Ishikawa (cell line): ENCODE measurements around the gene DOCK8.

Experiments used
- CEBPB ChIP-seq: IDR thresholded peaks from 2 replicates; pipeline ENCODE4 v1.6.1; 2012
- CREB1 ChIP-seq: IDR thresholded peaks from 2 replicates; pipeline ENCODE4 v1.6.1; 2012; ENCODE audit warnings: low read depth
- EGR1 ChIP-seq: IDR thresholded peaks from 2 replicates; pipeline ENCODE4 v1.6.1; 2012
- EP300 ChIP-seq: IDR thresholded peaks from 2 replicates; pipeline ENCODE4 v1.6.1; 2012; ENCODE audit warnings: borderline replicate concordance
- FOXM1 ChIP-seq: IDR thresholded peaks from 2 replicates; pipeline ENCODE4 v1.6.1; 2012; ENCODE audit warnings: low read depth, borderline replicate concordance
- NFIC ChIP-seq: IDR thresholded peaks from 2 replicates; pipeline ENCODE4 v1.6.1; 2012
- RAD21 ChIP-seq: IDR thresholded peaks from 2 replicates; pipeline ENCODE4 v1.6.1; 2012; ENCODE audit warnings: low read depth
- TAF1 ChIP-seq: IDR thresholded peaks from 2 replicates; pipeline ENCODE4 v1.6.1; 2012; ENCODE audit warnings: low read depth, mild to moderate bottlenecking
- TCF12 ChIP-seq: IDR thresholded peaks from 2 replicates; pipeline ENCODE4 v1.6.1; 2012; ENCODE audit warnings: low read depth
- TEAD4 ChIP-seq: IDR thresholded peaks from 2 replicates; pipeline ENCODE4 v1.6.1; 2012
- YY1 ChIP-seq: IDR thresholded peaks from 2 replicates; pipeline ENCODE4 v1.6.1; 2012; ENCODE audit warnings: low read depth
- ZBTB7A ChIP-seq: IDR thresholded peaks from 2 replicates; pipeline ENCODE4 v1.6.1; 2012; ENCODE audit warnings: low read depth
- TF ChIP-seq, protein P1 (sequence below): IDR thresholded peaks from 2 replicates; pipeline ENCODE4 v1.6.1; 2012; ENCODE audit warnings: low read depth, mild to moderate bottlenecking
- TF ChIP-seq, protein P2 (sequence below): IDR thresholded peaks from 2 replicates; pipeline ENCODE4 v1.6.1; 2012
- TF ChIP-seq, protein P3 (sequence below): IDR thresholded peaks from 2 replicates; pipeline ENCODE4 v1.6.1; 2012

DOCK8 gene

DNA sequence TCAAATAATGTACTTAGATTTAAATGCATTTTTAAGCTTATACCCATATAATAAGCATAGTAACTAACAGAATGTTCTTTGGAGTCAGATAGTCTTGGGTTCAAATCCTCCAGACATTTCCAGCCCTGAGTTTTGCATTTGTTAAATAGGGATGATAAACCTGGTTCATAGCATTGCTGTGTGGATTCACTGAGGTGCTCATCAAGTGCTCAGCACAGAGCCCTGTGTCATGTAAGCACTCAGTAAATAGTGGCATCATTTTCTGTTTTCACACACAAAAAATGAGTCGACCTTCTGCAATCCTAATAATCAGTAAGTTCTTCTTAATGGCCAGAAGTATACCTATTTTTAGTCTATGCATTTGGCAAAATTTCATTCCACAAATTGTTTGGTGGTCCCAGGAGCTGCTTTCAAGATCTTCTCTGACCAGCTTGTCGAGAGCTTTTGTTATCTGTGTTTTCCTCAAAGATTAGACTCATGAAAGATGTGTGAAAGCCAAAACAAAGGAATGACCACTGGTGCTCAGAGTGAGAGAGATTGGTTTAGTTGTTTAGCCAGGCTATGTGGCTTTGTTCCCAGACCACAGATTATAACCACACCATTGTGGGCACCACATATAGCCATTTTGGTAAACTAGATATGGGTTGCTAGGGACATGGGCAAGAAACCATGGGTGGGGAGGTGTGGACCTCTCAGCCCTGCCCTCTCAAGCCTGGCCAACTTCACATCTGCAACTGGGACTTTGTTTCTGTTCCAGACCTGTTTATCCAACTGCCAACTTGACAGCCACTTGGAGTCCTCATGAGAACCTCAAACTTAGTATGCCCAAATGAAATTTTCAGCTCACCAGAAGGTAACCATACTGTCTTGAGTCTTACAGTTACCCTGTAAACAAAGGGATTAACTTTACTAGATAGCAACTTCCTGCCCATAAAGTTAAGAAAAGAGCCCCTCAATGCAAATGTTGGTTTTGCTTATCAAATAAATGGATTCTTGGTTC lies 45.0 kb downstream of the DOCK8 start:
- TF ChIP-seq RAD21 (no peak), TCF12 (no peak), TEAD4 (no peak), EP300 (no peak), FOXM1 (no peak), NFIC (no peak), CEBPB (no peak), TAF1 (no peak), ZBTB7A (no peak), YY1 (no peak), EGR1 (no peak), CREB1 (no peak)
- TF ChIP-seq, protein P1, sequence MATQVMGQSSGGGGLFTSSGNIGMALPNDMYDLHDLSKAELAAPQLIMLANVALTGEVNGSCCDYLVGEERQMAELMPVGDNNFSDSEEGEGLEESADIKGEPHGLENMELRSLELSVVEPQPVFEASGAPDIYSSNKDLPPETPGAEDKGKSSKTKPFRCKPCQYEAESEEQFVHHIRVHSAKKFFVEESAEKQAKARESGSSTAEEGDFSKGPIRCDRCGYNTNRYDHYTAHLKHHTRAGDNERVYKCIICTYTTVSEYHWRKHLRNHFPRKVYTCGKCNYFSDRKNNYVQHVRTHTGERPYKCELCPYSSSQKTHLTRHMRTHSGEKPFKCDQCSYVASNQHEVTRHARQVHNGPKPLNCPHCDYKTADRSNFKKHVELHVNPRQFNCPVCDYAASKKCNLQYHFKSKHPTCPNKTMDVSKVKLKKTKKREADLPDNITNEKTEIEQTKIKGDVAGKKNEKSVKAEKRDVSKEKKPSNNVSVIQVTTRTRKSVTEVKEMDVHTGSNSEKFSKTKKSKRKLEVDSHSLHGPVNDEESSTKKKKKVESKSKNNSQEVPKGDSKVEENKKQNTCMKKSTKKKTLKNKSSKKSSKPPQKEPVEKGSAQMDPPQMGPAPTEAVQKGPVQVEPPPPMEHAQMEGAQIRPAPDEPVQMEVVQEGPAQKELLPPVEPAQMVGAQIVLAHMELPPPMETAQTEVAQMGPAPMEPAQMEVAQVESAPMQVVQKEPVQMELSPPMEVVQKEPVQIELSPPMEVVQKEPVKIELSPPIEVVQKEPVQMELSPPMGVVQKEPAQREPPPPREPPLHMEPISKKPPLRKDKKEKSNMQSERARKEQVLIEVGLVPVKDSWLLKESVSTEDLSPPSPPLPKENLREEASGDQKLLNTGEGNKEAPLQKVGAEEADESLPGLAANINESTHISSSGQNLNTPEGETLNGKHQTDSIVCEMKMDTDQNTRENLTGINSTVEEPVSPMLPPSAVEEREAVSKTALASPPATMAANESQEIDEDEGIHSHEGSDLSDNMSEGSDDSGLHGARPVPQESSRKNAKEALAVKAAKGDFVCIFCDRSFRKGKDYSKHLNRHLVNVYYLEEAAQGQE: no peak
- TF ChIP-seq, protein P2, sequence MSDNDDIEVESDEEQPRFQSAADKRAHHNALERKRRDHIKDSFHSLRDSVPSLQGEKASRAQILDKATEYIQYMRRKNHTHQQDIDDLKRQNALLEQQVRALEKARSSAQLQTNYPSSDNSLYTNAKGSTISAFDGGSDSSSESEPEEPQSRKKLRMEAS: no peak
- TF ChIP-seq, protein P3, sequence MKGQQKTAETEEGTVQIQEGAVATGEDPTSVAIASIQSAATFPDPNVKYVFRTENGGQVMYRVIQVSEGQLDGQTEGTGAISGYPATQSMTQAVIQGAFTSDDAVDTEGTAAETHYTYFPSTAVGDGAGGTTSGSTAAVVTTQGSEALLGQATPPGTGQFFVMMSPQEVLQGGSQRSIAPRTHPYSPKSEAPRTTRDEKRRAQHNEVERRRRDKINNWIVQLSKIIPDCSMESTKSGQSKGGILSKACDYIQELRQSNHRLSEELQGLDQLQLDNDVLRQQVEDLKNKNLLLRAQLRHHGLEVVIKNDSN: no peak

DNA sequence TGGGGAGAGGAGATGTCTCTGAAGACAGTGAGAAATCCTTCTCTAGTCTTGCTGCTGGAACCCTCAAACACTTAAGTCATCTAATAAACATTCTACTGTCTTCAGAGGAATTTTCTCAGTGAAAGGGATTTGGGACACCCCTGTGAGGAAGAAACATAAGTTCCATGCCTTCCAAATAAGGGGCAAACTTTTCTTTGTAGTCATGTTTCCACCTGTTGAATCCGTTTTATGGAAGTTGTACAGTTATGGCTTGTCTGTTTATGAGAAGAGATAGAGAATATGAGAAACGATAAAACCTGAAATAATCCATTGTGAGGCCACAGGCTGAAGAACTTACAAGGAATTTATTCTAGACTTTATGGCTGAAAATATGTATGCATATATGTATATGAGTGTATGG lies 49.6 kb downstream of the DOCK8 start:
- TF ChIP-seq RAD21 (no peak), CREB1 (no peak)
- TF ChIP-seq, protein P2: no peak

DNA sequence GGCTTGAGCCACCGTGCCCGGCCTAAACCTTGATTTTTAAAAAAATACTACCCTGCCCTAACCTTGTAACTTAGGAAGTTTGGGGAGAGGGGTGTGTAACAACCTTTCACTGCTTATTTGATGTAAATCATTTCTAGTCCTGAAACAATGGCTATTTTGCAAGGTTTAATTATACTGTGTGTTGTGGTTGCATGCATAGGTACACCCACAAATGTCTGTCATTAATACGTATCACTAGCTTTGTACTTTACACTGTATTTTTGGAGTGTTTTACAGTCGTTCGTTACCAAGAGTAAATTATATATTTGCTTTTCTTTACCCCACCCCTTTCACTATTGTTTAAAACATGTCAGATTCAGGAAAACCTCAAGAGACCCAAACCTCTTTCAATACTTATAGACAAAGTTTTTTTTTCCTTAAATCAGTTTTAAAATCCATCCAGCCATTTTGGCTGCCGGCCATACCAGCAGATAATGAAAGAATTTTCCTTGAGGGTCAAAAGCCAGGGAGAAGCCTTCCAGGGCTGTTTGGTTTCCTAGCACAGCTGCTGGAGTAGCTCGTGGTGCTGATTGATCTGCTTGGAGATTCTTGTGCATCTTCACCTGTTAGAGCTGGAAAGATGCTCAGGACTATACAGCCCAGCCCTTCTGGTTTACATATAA lies 50.7 kb downstream of the DOCK8 start:
- TF ChIP-seq TCF12: no peak
- TF ChIP-seq RAD21: no peak
- no peak for TF ChIP-seq ZBTB7A
- TF ChIP-seq CEBPB: peak; percentile 7; the same call in 1 of the 2 replicates

DNA sequence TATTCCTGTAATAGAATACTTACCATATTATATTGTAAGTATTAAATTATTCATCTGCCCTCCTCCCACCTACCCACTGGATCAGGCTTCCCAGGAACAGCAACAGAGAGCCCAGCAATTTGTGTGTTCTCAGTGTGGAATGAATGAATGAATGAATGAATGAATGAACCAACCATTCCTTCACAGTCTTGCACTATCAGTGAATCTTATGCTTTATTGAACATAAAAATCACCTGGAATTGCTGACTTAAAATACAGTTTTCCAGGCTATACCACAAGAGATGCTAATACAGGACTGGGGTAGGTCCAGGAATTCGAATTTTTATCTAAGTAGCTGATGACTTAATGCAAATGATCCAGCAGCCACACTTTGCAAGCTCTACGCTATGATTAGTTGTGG lies 51.6 kb downstream of the DOCK8 start:
- no peak for TF ChIP-seq TAF1
- no peak for TF ChIP-seq TEAD4
- TF ChIP-seq YY1: no peak
- TF ChIP-seq NFIC: no peak
- no peak for TF ChIP-seq EP300
- TF ChIP-seq, protein P1: no peak
- no peak for TF ChIP-seq EGR1
- TF ChIP-seq CREB1: no peak
- TF ChIP-seq TCF12: no peak
- TF ChIP-seq CEBPB: no peak
- no peak for TF ChIP-seq FOXM1
- TF ChIP-seq, protein P3: no peak

DNA sequence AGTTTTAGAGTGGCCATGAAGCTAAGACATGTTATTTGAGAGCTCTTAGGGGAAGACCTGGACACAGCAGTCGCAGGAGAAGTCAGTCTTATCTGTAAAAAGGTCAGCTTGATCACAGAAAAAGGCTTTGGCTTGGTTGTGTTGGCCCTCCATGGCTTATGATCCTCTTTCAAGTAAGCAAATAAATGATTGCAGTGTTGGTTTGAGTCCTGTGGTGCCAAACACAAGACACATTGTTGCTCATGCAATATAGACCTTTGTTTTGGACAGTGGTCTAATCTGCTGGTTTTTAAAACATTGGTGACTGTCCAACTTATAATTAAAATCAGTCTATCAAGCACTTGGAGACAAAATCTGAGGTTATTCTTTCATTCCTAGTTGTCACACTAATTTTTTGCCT lies 54.0 kb downstream of the DOCK8 start:
- TF ChIP-seq, protein P3: no peak
- TF ChIP-seq, protein P2: no peak
- TF ChIP-seq YY1 (no peak), CREB1 (no peak), TCF12 (no peak), CEBPB (no peak)
- TF ChIP-seq, protein P1: no peak
